Breast epithelium (tissue), 3 donors: ENCODE data around the gene NDUFAB1.

Experiments
- CTCF ChIP-seq, 3 donors: fragments of 450-650 bp; IDR thresholded peaks; one replicate each; pipeline ENCODE4 v1.5.1; 2016 to 2017; ENCODE audit warnings: antibody characterized with exemption in 3 of 3, mild to moderate bottlenecking in 3 of 3, moderate library complexity in 3 of 3
- POLR2AphosphoS5 ChIP-seq, 3 donors: sonication (generic); formaldehyde crosslinking; IDR thresholded peaks; one replicate each; pipeline ENCODE4 v1.6.1; 2017; ENCODE audit warnings: antibody characterized with exemption in 3 of 3

DNA sequence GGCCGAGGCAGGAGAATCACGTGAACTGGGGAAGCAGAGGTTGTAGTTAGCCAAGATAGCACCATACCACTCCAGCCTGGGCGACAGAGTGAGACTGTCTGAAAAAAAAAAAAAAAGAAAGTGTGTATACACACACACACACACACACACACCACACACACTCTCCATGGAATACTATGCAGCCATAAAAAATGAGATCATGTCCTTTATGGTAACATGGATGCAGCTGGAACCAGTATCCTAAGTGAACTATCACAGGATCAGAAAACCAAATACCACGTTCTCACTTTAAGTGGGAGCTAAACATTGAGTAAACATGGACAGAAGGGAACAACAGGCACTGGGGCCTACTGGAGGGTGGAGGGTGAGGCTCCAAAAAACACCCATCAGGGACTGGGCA is 16.7 kb downstream of the NDUFAB1 start:
- TF ChIP-seq CTCF (IDR thresholded peaks at IDR 0.05) (no peak), POLR2AphosphoS5 (IDR thresholded peaks at IDR 0.05) (no peak)
